SHP77 (cell line): ENCODE measurements around the gene UBASH3B.
"Not testable (repeated sequence)": the region's sequence is repeated elsewhere in the genome, so short reads cannot be mapped to it uniquely, and the experiment has no call there.

Experiments
- DNase-seq, 2 experiments: peaks; one replicate each; lab custom pipeline; 2025; lab: John Stamatoyannopoulos, UW

Gene UBASH3B

DNA sequence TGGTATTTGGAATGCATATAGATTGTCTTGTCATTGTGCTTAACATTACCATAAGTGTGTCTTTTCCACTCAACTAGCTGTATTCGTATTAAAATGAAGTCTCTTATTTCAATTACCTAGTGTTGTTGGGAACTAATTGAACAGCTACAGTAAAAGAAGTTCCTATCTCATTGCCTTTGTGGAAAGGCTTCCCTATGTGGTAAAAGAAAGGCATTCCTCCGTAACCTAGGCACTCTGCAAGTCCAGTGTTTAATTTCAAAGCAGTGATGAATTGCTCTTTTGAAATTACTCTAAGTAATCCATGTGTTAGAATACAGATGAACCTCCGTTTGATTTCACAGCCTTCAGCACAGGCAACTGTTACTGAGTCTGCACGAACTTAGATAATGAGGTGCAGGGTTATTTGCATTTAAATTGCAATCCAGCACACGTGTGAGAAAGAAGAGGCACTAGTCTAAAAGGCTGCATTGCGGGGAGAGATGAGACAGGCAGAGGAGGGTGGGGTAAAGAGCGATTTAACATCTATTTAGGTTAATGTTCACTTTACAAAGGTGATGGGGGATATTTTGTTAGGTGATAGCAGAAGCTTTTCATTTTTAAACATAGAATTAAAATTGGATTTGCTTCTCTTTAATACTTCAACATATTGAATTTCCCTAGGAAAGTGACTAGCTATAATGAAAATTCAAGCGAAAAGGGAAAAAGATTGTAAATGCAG, 157.8 kb downstream of the UBASH3B start:
- DNase-seq = no peak

DNA sequence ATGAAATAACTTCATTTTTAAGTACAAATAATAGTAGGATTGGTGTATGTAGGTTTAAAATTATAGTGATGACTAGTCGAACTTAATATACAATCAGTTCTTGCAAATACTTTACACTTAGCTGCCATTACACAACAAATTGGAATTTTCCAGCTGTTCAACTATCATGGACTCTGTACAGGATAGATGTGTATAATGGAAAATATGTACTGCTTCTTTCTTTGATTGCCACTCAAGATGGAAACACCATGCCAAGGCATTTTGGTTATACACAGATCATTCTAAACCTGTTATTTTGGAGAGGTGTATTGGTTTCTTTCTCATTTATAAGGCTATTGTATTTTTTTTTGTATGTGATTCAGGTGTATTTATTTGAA, 158.4 kb downstream of the UBASH3B start:
- DNase-seq = no peak

DNA sequence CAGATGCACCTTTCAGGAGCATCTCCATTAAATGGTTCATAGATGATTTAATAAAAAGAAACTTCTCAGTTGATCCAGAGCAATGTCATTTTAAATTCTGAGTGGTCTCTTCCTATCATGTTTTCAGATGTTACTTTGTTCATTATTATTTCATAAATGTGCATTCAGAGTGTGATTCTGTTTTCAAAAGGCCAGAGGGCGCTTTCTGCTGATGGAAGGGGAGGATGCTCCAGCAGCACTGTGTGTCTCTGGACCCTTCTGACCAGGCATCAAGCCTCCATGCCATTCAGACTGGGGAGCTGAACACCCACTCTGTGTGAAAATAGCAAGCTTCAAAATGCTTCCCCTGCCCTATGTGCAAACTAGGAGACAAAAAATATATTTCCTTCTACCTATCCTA, 158.9 kb downstream of the UBASH3B start:
- no peak for DNase-seq

DNA sequence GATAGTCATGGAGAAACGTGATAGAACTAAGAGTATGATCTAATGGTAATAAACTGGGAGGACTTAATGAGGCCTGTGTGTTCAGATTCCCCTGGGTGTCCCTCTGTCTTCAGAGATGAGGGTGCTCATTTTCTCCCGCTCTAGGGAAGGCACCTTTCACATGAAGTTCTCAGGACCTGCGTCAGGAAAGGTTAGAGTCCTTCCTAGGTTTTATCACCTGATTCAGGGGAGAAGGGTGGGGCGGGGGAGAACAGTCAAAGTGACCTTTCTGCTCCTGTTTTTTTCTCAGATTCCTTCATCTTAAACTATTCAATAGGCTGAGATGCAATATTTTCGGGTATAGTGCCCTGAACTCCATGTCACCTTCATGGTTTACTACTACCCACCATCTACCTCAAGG, 160.4 kb downstream of the UBASH3B start:
- no peak for DNase-seq

DNA sequence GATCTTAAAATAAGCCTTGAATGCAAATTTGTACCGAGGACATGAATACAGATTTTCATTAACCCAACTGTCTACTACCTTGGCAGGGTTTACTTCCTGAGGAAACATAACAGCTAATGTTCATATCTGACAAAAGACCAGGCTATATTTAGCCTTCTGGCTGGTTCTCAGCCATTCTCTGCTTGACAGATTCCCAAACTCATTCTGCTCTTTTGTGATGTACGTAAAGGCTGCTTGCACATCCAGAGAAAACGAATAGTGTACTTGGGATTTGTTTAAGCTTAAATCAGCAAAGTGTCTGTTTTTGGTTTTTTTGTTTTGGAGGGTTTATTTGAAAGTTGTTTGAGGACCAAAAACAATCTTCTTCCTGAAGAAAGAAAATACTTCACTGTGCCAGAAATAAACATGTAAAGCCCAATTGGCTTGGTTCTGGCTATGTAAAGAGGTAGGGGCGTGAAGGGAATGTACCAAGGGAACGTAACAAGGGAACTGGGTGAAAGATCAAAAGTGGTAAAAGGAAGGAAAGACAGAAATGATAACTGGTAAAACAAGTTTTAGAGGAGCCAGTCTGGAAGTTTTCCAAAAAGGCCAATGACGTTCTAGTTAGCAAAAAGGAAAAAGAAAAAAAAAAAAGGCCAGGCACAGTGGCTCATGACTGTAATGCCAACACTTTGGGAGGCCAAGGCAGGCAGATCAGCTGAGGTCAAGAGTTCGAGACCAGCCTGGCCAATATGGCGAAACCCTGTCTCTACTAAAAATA, 161.4 kb downstream of the UBASH3B start:
- no peak for DNase-seq

DNA sequence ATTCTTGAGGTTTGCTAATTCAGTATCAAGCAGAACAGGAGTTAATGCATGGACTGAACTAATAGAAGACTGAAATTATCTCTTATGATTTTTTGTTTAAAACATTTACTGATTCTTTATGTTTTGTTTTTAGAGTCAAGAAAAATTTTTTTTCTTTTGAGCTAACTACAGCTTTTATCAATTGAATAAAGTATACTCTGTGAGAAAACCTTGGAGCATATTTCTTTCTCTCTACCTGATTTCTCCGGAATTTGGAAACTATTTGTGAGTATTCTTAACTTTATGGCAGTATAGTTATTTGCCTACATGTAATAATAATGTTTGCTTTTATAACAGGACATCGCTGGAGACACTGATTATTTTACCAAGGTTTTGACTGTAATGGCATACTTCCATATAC, 164.6 kb downstream of the UBASH3B start:
- no peak for DNase-seq

DNA sequence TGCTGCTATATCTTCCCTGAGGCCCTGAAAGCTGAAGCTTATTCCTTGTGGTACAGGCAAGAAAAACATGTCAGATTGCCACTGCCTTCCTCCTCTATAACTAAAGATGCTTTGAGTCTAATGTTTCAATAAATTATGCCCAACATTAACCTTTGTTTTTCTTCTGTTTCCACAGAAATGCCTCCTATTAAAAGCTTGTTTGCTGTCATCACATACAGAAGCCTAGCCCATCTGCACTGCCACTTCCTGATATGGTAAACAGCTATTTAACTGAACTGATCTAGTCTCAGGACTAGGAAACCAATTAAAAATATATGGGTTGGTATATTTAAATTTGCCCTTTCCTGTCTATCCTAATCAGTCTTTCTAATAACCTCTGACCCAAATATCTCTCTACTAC, 165.6 kb downstream of the UBASH3B start:
- DNase-seq = no peak

DNA sequence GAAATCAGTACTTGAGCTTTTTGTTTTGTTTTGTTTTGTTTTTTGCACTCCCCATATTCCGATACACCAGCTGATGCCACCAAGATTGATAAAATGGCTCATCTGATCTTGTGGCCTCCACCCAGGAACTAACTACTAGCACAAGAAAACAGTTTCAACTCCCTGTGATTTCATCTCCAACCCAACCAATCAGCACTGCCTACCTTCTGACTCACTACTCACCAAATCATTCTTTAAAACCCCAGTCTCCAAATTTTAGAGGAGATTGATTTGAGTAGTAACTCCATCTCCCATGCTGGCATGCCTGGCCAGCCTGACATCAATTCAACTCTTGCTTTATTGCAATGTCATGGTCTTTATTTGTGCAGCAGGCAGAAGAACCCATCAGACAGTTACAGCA, 166.7 kb downstream of the UBASH3B start:
- no peak for DNase-seq

DNA sequence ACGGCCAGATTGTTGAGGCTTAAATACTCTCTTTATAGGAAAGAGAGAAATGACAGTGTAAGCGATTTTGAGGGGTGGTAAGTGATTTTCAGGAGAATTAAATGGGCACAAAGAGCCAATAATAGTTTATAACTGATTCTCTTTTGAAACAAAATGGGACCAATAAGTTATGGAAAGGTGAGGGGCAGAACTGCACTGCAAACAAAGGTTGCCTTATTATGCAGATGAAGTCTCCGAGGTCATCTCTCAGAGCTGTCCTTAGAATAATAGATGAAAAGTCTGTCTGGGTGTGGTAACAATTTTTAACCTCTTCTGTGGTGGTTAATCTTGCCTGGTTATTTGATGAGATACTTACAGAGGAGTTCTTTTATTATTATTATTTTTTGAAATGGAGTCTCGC, 168.0 kb downstream of the UBASH3B start:
- no peak for DNase-seq

DNA sequence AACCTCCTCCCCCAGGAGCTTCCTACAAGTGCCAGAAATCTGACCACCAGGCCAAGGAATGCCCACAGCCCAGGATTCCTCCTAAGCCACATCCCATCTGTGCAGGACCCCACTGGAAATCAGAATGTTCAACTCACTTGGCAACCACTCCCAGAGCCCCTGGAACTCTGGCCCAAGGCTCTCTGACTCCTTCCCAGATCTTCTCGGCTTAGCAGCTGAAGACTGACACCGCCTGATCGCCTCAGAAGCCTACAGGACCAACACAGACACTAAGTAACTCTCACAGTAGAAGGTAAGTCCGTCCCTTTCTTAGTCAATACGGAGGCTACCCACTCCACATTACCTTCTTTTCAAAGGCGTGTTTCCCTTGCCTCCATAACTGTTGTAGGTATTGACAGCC, 173.8 kb downstream of the UBASH3B start:
- not testable (repeated sequence) for DNase-seq

DNA sequence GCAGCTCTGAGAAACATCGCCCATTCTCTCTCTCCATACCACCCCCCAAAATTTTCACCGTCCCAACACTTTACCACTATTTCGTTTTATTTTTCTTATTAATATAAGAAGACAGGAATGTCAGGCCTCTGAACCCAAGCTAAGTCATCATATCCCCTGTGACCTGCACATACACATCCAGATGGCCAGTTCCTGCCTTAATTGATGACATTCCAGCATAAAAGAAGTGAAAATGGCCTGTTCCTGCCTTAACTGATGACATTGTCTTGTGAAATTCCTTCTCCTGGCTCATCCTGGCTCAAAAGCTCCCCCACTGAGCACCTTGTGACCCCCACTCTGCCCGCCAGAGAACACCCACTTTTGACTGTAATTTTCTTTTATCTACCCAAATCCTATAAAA, 176.8 kb downstream of the UBASH3B start:
- not testable (repeated sequence) for DNase-seq

DNA sequence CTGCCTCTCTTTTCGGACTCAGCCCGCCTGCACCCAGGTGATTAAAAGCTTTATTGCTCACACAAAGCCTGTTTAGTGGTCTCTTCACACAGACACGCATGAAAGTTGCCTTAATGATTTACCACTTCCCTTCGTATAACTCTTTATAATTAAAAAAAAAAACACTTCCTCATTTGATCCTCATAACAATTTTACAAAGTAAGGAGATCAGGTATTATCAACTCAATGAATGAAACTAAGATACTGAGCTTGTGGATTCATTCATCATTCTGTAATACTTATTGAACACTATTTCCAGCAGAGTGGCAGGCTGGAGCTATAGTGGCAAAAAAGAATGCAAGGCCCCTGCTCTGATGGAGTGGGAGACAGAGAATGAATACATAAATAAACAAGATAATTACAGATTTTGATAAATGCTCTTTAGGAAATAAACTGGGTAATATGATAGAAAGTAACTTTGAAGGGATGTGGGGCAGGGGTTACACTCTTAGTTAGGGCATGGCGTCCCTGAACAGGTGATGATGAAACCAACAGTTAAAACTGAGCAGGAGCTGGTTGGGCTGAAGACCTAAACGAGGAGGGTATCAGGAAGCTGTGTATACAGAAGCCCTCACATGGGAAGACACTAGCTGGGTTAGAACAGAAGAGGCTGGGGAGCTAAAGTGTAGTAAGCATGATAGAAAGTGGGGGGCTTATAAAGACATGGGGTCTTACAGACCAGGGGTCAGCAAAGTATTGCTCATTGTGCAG, 177.4 kb downstream of the UBASH3B start:
- DNase-seq = no peak

DNA sequence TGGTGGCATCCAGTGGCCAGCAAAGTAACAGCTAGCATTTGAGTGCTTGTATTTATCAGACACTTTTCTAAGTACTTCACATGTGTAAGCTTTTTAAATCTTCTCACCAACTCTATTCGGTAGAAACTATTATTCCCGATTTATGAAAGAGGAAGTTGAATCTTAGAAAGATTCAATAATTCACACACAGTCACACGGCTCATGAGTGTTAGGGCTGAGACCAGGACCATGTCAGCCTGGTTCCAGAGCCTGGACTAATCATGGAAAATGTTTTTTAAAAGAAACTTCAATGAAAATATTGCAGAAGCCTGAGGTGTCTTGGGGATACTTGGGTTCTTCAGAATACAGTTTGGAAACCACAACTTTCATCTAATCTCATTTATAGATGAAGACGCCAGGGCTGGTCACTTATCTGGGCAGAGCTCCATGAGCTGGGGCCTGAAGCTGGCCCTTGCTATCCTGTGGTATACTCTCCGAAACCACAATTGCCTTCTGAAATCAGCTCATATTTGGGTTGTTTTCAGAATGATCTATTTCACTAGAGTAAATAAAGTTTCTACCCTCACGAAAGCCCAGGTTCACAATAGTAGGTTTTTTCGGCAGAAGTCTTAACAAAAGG, 178.4 kb downstream of the UBASH3B start:
- no peak for DNase-seq

DNA sequence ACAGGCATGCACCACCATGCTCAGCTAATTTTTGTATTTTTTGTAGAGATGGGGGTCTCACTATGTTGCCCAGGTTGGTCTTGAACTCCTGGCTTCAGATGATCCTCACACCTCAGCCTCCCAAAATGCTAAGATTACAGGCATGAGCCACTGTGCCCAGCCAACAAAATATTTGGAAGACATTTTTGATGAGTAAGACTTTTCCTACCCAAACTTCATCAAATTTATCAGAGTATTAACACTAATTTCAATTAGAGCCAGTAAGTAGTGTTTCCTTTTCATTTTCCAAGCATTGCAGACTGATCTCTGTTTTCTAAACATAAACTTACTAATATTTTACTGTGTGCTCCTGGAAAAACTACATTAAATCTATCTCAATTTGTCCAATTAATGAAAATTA, 181.4 kb downstream of the UBASH3B start:
- no peak for DNase-seq

DNA sequence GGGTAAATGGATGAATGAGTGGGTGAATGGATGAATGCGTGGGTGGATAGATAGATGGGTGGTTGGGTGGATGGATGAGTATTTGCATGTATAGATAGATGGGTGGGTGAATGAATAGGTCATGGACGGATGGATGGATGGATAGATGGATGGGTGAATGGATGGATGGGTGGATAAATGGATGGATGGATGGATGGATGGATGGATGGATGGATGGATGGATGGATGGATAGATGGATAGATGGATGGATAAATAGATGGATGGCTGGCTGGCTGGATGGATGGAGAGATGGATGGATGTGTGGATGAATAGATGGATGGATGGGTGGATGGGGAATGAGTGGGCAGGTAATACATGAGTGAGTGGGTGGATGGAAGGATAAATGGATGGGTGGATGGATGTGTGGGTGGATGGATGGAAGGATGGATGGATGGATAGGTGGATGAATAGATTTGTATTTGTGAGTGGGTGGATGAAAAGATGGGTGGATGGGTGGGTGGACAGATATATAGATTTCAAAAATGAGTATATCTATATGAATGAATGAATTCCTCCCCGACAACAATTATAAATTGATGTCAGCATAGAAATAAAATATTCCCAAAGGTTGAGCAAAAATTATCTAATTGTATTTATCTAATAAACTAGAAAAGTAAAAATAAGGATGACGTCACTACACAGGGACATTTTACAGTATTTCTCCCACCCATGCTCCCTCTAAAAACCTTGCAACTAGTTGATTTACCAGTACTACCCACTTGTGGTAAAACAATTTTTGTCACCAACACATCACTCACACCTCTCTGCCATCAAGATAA, 182.2 kb downstream of the UBASH3B start:
- DNase-seq = no peak

DNA sequence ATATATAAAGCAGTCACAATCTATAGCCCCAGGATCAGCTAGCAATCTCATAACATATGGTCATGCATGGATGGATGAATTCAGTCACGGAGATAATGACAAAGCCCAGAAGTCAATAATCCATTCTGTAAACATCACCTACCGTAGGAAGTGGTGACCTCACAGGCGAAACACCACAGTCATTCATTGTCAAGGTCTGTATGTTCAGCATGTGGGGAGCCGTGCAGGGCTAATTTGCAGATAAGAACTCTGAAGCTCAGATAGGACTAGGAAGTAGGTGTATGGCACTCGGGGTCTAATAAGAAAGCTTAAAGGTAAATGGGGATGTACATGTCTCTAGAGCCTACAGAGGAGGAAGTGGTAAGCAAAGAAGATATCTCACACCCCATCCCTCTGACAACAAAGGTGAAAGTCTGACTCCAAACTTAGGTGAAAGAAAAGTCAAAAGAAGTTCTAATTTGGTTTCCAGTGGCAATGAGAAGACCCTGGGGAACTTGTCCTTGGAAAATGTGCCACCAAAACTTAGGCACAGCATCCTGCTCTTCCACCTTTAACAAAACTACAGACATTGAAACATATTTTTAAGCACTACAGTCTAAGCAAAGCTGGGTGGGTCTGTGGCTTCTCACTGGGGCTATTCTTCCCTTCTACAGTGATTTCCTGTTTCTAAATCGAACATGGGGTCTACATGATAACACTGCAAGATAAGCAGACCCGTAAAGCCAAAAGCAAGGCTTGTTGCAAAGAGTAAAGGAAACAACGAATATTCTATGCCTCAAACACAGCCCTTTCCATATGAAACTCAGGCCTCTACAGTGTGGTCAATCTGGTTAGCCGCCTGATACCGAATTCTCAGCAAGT, 188.0 kb downstream of the UBASH3B start:
- DNase-seq = no peak

DNA sequence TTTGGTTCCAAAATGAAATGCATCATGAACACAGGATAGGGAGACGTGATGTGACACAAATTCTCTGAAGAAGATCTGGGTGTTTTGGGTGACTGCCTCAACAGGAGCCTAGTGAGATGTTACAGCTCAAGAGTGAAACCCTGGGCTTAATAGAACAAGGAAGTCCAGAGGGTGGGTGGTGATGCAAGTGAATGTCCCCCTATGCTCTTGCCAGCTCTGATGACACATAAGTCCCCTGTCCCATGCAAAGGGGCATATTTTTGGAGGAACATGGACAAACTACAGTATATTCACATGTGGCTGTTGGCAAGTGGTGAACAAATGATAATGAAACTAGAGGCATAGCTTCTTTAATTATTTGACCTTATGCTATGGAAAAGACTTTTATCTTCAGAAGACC, 191.9 kb downstream of the UBASH3B start:
- no peak for DNase-seq

DNA sequence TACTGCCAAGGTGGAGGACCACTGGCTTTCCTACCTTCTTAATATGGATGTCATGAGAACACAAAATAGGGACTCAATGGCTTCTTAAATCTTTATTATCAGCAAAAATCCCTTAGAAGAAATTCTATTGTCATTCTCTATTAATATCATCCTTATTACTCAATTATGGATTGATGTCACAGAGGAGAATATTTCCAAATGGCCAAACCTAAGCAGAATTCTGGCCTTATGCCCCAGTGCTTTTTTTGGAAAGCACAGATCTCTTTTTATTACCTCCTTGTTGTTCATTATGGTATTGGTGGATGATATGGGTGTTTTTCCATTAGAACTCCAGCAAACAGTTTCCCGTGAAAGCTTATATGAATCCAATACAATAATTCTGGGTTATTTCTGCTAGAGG, 192.7 kb downstream of the UBASH3B start:
- no peak for DNase-seq

DNA sequence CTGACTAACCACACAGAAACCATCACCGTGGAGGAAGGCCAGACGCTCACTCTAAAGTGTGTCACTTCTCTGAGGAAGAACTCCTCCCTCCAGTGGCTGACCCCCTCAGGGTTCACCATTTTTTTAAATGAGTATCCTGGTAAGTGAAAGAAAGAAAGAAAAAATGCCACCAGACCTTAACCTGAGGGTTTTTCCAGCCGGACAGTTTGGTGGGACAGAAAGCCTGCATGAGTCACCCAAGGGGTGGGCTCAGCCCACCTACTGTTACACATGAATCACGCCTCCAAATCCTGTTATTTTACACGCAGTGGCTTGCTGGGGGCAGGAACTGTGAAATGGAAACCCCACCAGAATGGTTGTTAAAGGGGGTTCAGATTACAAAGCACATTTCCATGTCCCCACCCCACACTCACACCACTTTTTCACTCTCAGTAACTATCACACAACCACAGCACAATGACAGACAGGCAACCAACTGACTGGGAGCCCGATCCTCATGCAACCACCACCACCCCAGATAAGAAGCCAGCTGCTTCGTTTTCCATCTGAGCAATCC, 194.6 kb downstream of the UBASH3B start:
- no peak for DNase-seq

DNA sequence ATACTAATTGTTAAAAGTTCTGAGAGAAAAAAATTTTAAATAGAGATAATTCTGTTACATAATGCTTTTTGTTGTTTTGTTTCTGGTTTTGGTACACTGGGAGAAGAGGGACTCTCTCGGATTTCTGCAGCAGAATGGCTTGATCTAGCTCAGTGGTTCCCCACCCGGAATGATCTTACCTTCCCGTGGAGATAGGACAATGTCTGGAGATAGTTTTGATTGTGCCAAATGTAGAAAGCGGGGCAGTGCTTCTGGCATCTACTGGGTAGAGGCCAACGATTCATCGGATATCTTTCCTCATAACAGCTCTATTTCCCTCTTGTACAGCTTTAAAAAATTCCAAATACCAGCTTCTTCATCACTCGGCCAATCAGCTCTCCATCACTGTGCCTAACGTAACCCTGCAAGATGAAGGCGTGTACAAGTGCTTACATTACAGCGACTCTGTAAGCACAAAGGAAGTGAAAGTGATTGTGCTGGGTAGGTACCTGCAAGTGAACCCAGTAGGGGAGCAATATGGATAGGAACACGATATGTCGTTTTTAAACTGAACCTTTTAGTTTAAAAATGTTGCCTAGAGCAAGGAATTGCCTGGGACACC, 195.9 kb downstream of the UBASH3B start:
- DNase-seq = no peak
